Osteoblast (primary cell): ENCODE results near the gene CD300A. TPM values are rescaled to one million over a fixed set of nuclear protein-coding genes. Genes with fewer than 3 reads are reported as not detected.

Experiments used
- DNase-seq: peaks from one replicate; pipeline ENCODE4 v3.0.0; 2011; ENCODE audit warnings: low spot score, mixed read lengths; ENCODE audit not compliant: insufficient read length; ENCODE audit errors: missing footprints
- H2AFZ ChIP-seq: 2 replicates; pipeline ENCODE4 v1.6.0; 2011; ENCODE audit warnings: mild to moderate bottlenecking, low read length
- H3K27ac ChIP-seq: 2 replicates; pipeline ENCODE4 v1.5.1; 2011; ENCODE audit warnings: mild to moderate bottlenecking, low read depth, low read length, moderate library complexity
- H3K27me3 ChIP-seq: 2 replicates; pipeline ENCODE4 v1.6.0; 2012; ENCODE audit warnings: mild to moderate bottlenecking, control low read depth, inconsistent platforms, low read length, moderate library complexity; ENCODE audit not compliant: insufficient read depth
- H3K36me3 ChIP-seq: 2 replicates; pipeline ENCODE4 v1.5.1; 2011; ENCODE audit warnings: mild to moderate bottlenecking, low read length, control low read depth, moderate library complexity; ENCODE audit not compliant: insufficient read depth
- H3K4me1 ChIP-seq: 2 replicates; pipeline ENCODE4 v1.5.1; 2011; ENCODE audit warnings: mild to moderate bottlenecking, low read length, control low read depth, moderate library complexity; ENCODE audit not compliant: insufficient read depth
- H3K4me2 ChIP-seq: 2 replicates; pipeline ENCODE4 v1.6.0; 2011; ENCODE audit warnings: mild to moderate bottlenecking, low read length; ENCODE audit not compliant: insufficient read depth
- H3K4me3 ChIP-seq: fragments of 200-600 bp; sonication (generic); 3 replicates; pipeline ENCODE4 v1.5.1; 2012; ENCODE audit warnings: mild to moderate bottlenecking, low read length, inconsistent platforms; ENCODE audit not compliant: insufficient read depth
- H3K79me2 ChIP-seq: 2 replicates; pipeline ENCODE4 v1.6.0; 2012; ENCODE audit warnings: mild to moderate bottlenecking, low read length, control low read depth, inconsistent platforms; ENCODE audit not compliant: insufficient read depth
- H3K9me3 ChIP-seq: 2 replicates; pipeline ENCODE4 v1.5.1; 2011; ENCODE audit warnings: low read depth, low read length, control low read depth
- H4K20me1 ChIP-seq: 2 replicates; pipeline ENCODE4 v1.6.0; 2012; ENCODE audit warnings: mild to moderate bottlenecking, low read length, control low read depth; ENCODE audit not compliant: insufficient read depth
- CTCF ChIP-seq: IDR thresholded peaks from 2 replicates; pipeline ENCODE4 v1.5.1; 2011; ENCODE audit warnings: mild to moderate bottlenecking, low read depth, low read length, moderate library complexity; ENCODE audit errors: extremely low read depth
- total RNA-seq: library from RNA; depleted of rRNA; stranded (reverse); fragments of >200 nt; gene quantifications from 2 replicates; pipeline ENCODE4 v1.2.3, GENCODE V29; 2012

CD300A gene
- total RNA-seq, 1 donor: not detected

GRCh38 chr17:74478420-74479100, 12.1 kb downstream of the CD300A start:
- no peaks in the 10 kb centered on the region for H4K20me1 ChIP-seq
- H3K4me3 ChIP-seq: no peak overlapping the region
- H3K4me1 ChIP-seq: no peaks in the 10 kb centered on the region
- no peaks in the 10 kb centered on the region for H3K36me3 ChIP-seq
- no peak for TF ChIP-seq CTCF
- peak overlapping the region; percentile 7 for H3K4me2 ChIP-seq
- H3K27ac ChIP-seq: no peak overlapping the region
- no peaks in the 10 kb centered on the region for H3K9me3 ChIP-seq
- no peak overlapping the region for H2AFZ ChIP-seq
- DNase-seq: no peak
- H3K27me3 ChIP-seq: no peaks in the 10 kb centered on the region
- no peaks in the 10 kb centered on the region for H3K79me2 ChIP-seq

- no peaks in the 10 kb centered on the region for H3K9me3 ChIP-seq
- no peaks in the 10 kb centered on the region for H4K20me1 ChIP-seq
Observed at GRCh38 chr17:74480290-74480689, 13.9 kb downstream of the CD300A start.

GRCh38 chr17:74481621-74482020, 15.2 kb downstream of the CD300A start:
- Histone ChIP-seq H3K4me1 (no peaks in the 10 kb centered on the region), H3K27ac (no peak overlapping the region), H3K9me3 (no peaks in the 10 kb centered on the region), H3K79me2 (no peaks in the 10 kb centered on the region), H3K36me3 (no peaks in the 10 kb centered on the region), H2AFZ (no peak overlapping the region), H3K4me3 (no peak overlapping the region), H3K4me2 (no peak overlapping the region), H3K27me3 (no peaks in the 10 kb centered on the region), H4K20me1 (no peaks in the 10 kb centered on the region)
- no peak for TF ChIP-seq CTCF
- DNase-seq: no peak

More at GRCh38 chr17:74480290-74480689, 13.9 kb downstream of the CD300A start:
- no peaks in the 10 kb centered on the region for H3K4me1 ChIP-seq
- H3K4me2 ChIP-seq: no peak overlapping the region
- no peak overlapping the region for H3K27ac ChIP-seq
- no peaks in the 10 kb centered on the region for H3K27me3 ChIP-seq
- no peak overlapping the region for H2AFZ ChIP-seq
- no peak overlapping the region for H3K4me3 ChIP-seq
- DNase-seq: no peak
- H3K36me3 ChIP-seq: no peaks in the 10 kb centered on the region
- no peak for TF ChIP-seq CTCF
- no peaks in the 10 kb centered on the region for H3K79me2 ChIP-seq

GRCh38 chr17:74484066-74484465, 17.6 kb downstream of the CD300A start:
- no peak for TF ChIP-seq CTCF
- Histone ChIP-seq H3K9me3 (no peaks in the 10 kb centered on the region), H2AFZ (no peak overlapping the region), H3K36me3 (no peaks in the 10 kb centered on the region), H3K4me2 (no peak overlapping the region), H3K4me3 (no peak overlapping the region), H4K20me1 (no peaks in the 10 kb centered on the region), H3K27me3 (no peaks in the 10 kb centered on the region), H3K27ac (no peak overlapping the region), H3K4me1 (no peaks in the 10 kb centered on the region), H3K79me2 (no peaks in the 10 kb centered on the region)
- no peak for DNase-seq
